H1 (cell line): ENCODE measurements around the gene RIN3. TPM values are rescaled to one million over a fixed set of nuclear protein-coding genes. Genes with fewer than 3 reads are reported as not detected.

ENCODE experiments used
- CBX8 ChIP-seq: fragments of 300-800, 300-1000 bp; sonication (generic); IDR thresholded peaks from 2 replicates; pipeline ENCODE4 v1.7.1; 2016; ENCODE audit warnings: low read depth, low read length, borderline replicate concordance
- E2F6 ChIP-seq: IDR thresholded peaks from 2 replicates; pipeline ENCODE4 v1.6.1; 2012; ENCODE audit warnings: inconsistent platforms
- EZH2 ChIP-seq: fragments of 200-600 bp; sonication (generic); IDR thresholded peaks from 2 replicates; pipeline ENCODE4 v1.7.1; 2012; ENCODE audit warnings: low read depth, mild to moderate bottlenecking, moderate library complexity, low read length, inconsistent platforms; ENCODE audit not compliant: severe bottlenecking
- PHF8 ChIP-seq: fragments of 200-600 bp; sonication (generic); conservative IDR thresholded peaks from 2 replicates; pipeline ENCODE4 v1.7.1; 2012; ENCODE audit warnings: low read depth, mild to moderate bottlenecking, inconsistent platforms, low read length, moderate library complexity
- SAP30 ChIP-seq: fragments of 300-600 bp; sonication (generic); IDR thresholded peaks from 2 replicates; pipeline ENCODE4 v1.7.1; 2012; ENCODE audit warnings: low read length, moderate library complexity, mild to moderate bottlenecking, inconsistent platforms; ENCODE audit not compliant: insufficient read depth, insufficient replicate concordance
- TEAD4 ChIP-seq: IDR thresholded peaks from 2 replicates; pipeline ENCODE4 v1.6.1; 2012; ENCODE audit warnings: low read depth, low read length, inconsistent platforms, mixed read lengths
- polyA plus RNA-seq, 7 experiments: library from polyadenylated mRNA; depleted of rRNA in 3 of 7; stranded (reverse) in 5 of 7; unstranded in 2 of 7; fragments of >200 nt in 5 of 7; fragments of 200-250 nt in 2 of 7; gene quantifications; 1 replicate in 5 of 7; 2 replicates in 1 of 7; 4 replicates in 1 of 7; pipeline versions ENCODE4 v1.2.1 to v1.2.3, GENCODE V29; 2011 to 2013; ENCODE audit warnings: missing spikeins in 2 of 7, mixed read lengths in 2 of 7
- total RNA-seq: library from RNA; stranded (reverse); fragmentation: NEBNext Ultra II Directional; extraction: Animal tissue kit (Norgen Biotek cat#: 25700); gene quantifications from 2 replicates; pipeline ENCODE4 v1.2.1, GENCODE V29; 2021

Gene RIN3
- total and polyA plus RNA-seq, 2 of the 8 experiments (the other 6 are each of a cell fraction or from before 2014, with no cell fraction given): 0.59 to 1.5 TPM

- TF ChIP-seq E2F6 (no peak), EZH2 (no peak), PHF8 (no peak), SAP30 (no peak), TEAD4 (no peak), CBX8 (no peak)
Measured at GRCh38 chr14:92512807-92513203, 776 bp upstream of the RIN3 start (continued).
